ENCODE measurements around the gene TOMM40L.

DNA sequence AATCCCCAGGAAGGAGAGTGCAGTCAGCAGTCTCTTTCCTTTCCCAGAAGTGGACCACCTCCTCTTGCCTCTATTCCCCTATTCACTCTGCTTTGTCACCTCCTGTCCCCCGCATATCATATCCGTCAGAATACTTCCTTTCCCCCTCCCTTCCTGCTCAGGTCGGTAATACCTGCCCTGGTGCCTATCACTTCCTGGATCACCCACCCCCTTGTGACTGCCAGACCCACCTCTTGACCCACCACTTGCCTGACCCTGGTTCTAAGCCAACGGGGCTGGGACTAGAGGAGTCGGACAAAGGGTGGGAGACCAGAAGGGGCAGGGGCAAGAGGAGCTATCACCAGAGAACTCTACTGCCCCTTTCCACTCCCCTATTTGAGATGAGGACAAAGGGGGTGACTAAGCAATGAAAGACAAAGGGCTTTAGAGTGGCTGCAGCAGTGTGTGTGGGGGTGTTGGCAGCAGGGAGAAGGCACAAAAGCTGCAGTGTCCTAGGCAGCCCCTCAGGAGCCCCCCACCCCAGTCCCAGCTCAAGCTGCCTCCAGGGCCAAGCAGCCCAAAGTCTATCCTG is 25.4 kb upstream of the TOMM40L start:
- TF ChIP-seq, protein P1, sequence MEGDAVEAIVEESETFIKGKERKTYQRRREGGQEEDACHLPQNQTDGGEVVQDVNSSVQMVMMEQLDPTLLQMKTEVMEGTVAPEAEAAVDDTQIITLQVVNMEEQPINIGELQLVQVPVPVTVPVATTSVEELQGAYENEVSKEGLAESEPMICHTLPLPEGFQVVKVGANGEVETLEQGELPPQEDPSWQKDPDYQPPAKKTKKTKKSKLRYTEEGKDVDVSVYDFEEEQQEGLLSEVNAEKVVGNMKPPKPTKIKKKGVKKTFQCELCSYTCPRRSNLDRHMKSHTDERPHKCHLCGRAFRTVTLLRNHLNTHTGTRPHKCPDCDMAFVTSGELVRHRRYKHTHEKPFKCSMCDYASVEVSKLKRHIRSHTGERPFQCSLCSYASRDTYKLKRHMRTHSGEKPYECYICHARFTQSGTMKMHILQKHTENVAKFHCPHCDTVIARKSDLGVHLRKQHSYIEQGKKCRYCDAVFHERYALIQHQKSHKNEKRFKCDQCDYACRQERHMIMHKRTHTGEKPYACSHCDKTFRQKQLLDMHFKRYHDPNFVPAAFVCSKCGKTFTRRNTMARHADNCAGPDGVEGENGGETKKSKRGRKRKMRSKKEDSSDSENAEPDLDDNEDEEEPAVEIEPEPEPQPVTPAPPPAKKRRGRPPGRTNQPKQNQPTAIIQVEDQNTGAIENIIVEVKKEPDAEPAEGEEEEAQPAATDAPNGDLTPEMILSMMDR (IDR thresholded peaks at IDR 0.05): no peak
- no peak for TF ChIP-seq POLR2A (IDR thresholded peaks at IDR 0.05; ENCODE audit: low read depth)
- TF ChIP-seq POLR2AphosphoS5 (IDR thresholded peaks at IDR 0.05): no peak

All from esophagus muscularis mucosa (tissue), 3 donors.